ENCODE measurements around the gene NR2F1. TPM values are rescaled to one million over a fixed set of nuclear protein-coding genes. Genes with fewer than 3 reads are reported as not detected.
A peak's percentile ranks its signal among the peaks of the same experiment; 100 is the strongest.

Gene NR2F1
- polyA plus RNA-seq, 3 donors, result 10.0 to 52.2 (median 47.7) TPM

DNA sequence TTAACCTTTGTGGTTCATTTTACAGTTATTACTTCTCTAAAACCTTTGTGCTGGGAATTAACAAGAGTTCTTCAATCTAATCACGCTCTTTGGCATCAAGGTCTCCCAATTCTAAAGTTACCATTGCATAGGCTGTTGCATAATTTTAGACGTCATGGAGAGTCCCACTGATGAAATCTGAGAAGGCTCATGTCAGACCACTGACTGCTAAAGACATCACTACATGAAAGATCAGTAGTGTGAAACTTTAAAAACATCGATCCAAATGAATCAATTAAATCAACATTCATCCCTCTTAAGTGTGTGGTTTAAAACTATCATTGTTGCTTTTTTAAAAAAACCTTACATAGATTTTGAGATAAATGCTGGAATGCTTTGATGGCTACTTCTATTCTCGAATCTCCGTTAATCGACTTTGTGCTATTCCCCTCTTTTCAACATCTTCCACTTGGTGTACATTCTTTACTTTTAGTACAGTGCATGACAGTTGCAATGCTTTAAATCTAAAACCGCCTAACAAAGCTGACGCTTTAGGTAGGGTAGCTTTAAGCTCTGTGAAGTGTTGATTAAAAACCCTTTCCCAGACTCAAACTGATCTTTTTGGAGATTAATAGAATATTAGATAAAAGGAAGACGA lies 33.6 kb downstream of the NR2F1 start:
- H3K27ac ChIP-seq (ENCODE audit: low read depth, low read length), result no peak overlapping the region
- 82 to 87% (median 87%) methylated on average over 9 of the region's 9 CpGs for WGBS, 3 donors

DNA sequence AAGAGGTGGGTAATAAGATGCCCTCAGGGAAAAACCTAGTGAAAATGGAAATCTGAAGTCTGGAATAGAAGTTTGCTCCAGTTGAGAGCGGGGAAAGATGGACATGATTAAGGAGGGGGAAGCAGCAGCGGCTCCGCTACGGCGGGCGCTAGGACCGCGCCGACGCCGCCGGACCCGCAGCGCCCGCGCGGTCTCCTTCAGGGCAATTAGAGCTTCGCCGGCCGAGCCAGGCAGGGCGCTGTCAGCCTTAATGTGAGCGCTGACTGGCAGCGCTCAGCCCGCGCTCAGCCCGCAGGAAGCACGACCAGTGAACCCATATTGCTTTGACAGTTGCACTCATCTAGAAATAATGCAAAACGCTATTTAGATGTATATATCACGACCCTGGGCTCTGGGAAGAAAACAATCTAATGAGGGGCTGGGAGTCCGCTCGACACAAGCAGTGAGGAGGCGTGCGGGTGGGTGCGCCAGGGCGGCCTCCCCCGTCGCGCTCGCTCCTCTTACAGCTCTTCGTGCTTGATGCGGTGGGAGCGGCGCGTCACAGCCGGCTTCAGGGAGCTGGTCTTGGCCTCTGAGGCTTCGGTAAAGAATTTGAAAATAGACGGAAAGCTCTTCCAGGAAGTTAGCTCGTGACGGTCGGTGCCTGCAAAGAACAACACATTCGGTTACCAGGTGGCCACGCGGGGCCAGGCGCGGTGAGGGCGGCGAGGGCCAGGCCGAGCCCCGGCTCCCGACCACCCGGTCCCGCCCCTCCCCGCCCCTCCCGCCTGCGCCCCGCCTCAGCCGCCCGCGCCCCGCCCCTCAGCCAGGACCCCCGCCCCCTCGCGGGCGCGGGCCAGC lies 37.7 kb downstream of the NR2F1 start:
- 0 to 1% (median 1%) methylated on average over 57 to 75 of the region's 75 CpGs for WGBS, 3 donors
- peak overlapping the region; percentile 51 for H3K27ac ChIP-seq (ENCODE audit: low read depth, low read length)

DNA sequence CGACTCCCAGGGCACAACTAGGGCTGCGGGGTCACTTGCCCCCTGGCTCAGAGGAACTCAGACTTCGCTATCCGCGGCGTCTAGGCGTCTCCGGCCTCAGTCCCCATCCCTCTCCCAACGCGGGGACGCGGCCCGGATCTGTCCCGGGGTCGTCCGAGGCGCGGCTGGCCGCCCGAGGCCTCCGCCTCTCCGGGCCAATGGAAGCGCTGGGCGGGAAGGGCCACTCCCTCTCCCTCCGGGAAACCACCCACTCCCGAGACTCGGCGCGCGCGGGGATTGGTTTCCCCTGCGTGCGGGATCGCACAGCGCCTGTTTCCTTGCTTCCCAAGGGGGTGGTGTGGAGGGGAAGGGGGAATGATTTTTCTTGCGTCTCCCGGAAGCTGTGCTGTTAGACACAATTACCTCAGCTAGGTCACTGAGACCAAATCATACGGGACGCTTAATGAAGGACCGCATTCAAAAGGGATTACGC lies 38.3 kb downstream of the NR2F1 start:
- 2 to 4% (median 2%) methylated on average over 27 to 41 of the region's 41 CpGs for WGBS, 3 donors
- H3K27ac ChIP-seq (ENCODE audit: low read depth, low read length), result peak overlapping the region; percentile 51

DNA sequence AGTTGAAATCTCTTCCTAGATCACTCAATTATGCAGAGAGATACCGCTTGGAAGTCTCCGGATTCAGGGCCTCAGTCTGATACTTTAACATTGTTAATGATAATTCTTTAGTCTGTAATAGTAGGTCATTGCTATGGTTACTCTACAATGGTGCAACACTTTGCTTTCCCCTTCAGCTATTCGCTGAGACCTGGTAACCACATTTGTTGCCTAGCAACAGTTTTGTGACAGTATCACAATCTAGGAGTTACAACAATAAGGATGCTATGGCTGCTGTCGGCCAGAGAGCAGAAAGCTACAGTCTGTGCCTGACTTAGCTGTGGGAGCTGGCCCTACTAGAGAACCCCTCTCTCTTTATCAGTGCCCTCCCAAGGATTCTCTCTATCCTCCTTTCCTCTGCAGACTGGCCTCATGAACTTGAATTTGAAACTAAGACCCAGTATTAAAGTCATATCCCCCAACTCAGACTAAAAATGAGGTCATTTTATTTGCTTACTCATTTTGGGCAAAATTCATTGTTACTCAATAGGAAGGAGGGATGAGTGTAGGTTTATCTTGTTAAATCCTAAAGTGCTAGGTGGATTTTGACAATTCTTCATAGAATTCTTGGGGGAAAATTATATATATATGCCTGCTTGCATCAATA lies 39.3 kb downstream of the NR2F1 start:
- 58 to 75% (median 66%) methylated on average over 4 of the region's 4 CpGs for WGBS, 3 donors
- no peak overlapping the region for H3K27ac ChIP-seq (ENCODE audit: low read depth, low read length)

DNA sequence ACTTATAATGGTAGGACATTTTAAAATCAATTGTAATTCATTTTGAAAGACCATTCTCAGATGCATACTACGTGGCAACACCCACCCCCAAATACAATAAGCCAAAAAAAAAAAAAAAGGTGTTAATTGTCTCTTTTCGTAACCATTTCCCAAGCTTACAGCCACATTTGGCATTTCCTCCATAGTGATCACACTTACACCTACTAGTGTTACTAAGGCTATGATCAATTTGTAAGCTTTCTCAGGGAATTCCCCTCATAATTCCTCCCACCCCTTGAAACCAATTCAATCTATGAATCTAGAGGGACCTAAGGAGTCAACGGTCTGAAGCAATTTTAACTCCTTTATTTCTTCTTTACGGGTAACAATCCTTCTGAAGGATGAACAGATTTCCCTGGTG lies 40.1 kb downstream of the NR2F1 start:
- 76 to 79% (median 78%) methylated on average over 4 of the region's 4 CpGs for whole genome bisulfite sequencing, 3 donors
- H3K27ac ChIP-seq (ENCODE audit: low read depth, low read length), result no peak overlapping the region

DNA sequence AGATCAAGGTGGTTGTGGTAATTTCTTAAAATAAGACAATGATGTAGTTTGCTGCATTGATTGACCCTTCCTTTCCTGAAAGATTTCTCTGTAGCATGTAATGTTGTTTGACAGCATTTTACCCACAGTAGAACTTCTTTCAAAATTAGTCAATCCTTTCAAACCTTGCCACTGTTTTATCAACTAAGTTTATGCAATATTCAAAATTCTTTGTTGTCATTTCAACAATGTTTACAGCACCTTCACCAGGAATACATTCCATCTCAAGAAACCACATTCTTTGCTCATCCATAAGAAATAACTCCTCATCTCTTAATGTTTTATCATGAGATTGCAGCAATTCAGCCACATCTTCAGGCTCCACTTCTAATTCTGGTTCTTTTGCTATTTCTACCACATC lies 43.8 kb downstream of the NR2F1 start:
- no peak overlapping the region for H3K27ac ChIP-seq (ENCODE audit: low read depth, low read length)

DNA sequence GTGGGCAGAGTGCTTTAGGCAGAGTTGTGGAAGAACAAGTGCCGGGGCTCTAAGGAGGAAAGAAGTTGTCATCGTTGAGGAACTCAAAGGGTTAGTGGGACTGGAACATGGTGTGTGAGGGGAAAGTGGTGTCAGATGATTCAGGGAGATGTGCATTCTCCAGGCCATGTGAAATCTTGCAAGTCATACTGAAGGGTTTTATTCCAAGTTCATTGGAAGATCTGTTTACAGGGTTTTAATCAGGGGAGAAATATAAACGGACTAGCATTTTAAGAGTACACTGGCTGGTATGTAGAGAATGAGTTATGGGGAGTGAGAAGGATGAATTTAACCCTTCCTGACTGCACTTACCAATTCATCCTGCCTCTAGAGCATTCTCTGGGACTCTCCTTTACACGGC lies 49.3 kb downstream of the NR2F1 start:
- 74 to 94% (median 90%) methylated on average over 4 of the region's 4 CpGs for WGBS, 3 donors

DNA sequence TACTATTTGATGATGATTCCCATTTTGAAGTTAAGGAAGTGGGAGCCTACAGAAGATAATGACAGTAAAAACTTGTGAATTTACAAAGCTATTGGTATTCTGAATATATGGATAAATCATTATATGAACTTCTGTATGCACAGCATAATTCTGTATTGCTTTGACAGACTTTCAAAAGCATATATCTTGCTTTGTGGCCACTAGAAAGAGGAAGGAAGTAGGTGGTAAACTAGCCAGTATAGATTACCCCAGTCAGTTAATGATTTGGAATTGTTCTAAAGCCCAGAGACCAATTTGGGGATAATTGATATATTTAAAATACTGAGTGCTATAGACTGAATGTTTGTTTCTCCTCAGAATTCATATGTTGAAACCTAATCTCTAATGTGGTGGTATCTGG lies 53.0 kb downstream of the NR2F1 start:
- H3K27ac ChIP-seq (ENCODE audit: low read depth, low read length), result no peak overlapping the region

More for the DNA sequence above, 49.3 kb downstream of the NR2F1 start:
- no peak overlapping the region for H3K27ac ChIP-seq (ENCODE audit: low read depth, low read length)

DNA sequence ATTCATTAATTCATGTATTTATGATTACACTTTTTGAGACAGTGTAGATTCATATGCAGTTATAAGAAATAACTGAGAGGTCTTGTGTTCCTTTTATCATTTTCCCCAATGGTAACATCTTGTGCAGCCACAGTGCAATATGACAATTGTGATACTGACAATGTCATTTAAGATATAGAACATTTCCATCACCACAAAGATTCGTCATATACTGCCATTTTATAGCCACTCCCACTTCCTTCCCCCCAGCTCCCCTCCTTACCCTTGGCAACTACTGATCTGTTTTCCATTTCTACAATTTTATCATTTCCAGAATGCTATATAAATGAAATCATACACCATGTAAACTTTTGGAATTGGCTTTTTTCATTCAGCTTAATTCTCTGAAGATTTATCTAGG lies 53.8 kb downstream of the NR2F1 start:
- WGBS, 3 donors, result 60 to 100% (median 70%) methylated on average over 1 of the region's 1 CpG

DNA sequence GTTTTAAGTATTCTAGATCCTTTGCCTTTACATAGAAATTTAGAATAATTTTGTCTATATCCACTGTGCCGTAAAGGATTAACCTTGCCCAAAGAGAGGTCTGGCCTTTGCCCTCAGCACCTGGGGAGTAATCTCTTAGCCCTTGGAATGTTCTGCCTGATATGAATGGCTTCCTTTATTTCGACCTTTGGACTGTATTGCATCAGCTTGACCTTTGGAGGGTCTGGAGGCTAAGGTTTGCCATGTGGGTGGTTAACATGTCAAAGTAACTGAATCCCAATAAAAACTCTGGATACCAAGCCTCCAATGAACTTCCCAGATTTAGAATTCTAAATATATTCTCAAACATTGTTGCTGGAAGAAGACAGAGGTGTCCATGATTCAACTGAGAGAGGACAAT lies 54.7 kb downstream of the NR2F1 start:
- 64 to 85% (median 75%) methylated on average over 2 of the region's 2 CpGs for WGBS, 3 donors
- no peak overlapping the region for H3K27ac ChIP-seq (ENCODE audit: low read depth, low read length)

More for the DNA sequence above, 53.8 kb downstream of the NR2F1 start:
- no peak overlapping the region for H3K27ac ChIP-seq (ENCODE audit: low read depth, low read length)

DNA sequence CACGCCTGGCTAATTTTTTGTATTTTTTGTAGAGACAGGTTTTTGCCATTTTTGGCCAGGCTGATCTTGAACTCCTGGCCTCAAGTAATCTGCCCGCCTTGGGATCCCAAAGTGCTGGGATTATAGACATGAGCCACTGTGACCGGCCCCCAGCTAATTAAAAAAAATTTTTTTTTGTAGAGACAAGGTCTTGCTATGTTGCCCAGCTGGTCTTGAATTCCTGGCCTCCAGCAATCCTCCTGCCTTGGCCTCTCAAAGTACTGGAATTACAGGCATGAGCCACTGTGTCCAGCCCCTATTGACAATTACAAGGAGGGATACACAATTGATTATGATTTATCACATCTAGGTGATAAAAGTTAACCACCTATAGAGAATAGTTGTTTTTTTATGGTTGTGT lies 59.5 kb downstream of the NR2F1 start:
- H3K27ac ChIP-seq (ENCODE audit: low read depth, low read length), result no peak overlapping the region
- 98 to 99% (median 98%) methylated on average over 3 of the region's 3 CpGs for WGBS, 3 donors

Other genes with a start within 250 kb of the NR2F1 start
- gene NR2F1-AS1, start 2.0 kb upstream of the NR2F1 start, polyA plus RNA-seq, result 10 to 100 TPM in 2 of 3 donors, 1 to 10 TPM in 1; 1.5 to 44.1 (median 10.8) TPM
- under 1 TPM in 1 of 3 donors, not detected in 2; 0.01 TPM for gene POU5F2, start 158.4 kb downstream of the NR2F1 start, polyA plus RNA-seq